Measurements from ENCODE around the gene MPP2. TPM values are rescaled to one million over a fixed set of nuclear protein-coding genes. Genes with fewer than 3 reads are reported as not detected.
A peak's percentile ranks its signal among the peaks of the same experiment; 100 is the strongest.

Gene MPP2
- total RNA-seq, 1 donor from 2014 or later = not detected

GRCh38 chr17:43916385-43916784, 9.0 kb upstream of the MPP2 start:
- ChIA-PET CTCF (no interaction called here), POLR2A (no interaction called here)
- TF ChIP-seq CTCF (IDR thresholded peaks at IDR 0.05) = no peak
- no peak for DNase-seq
- Mint-ChIP-seq H3K27ac (no peak overlapping the region), H3K9me3 (peaks cover 4% of the 10 kb centered on the region), H3K36me3 (ENCODE audit: low read depth) (no peaks in the 10 kb centered on the region), H3K4me1 (peaks cover 15% of the 10 kb centered on the region), H3K4me3 (peak overlapping the region; percentile 84), H3K27me3 (no peaks in the 10 kb centered on the region)
- ATAC-seq (ENCODE audit: low read depth) = no peak
- intact Hi-C loops (cut with micrococcal nuclease) = no loop called here

- CTCF ChIA-PET = no interaction called here
Observed at GRCh38 chr17:43915559-43915958, 8.2 kb upstream of the MPP2 start.

GRCh38 chr17:43914451-43914850, 7.1 kb upstream of the MPP2 start:
- peaks cover 4% of the 10 kb centered on the region for H3K9me3 Mint-ChIP-seq
- no peaks in the 10 kb centered on the region for H3K36me3 Mint-ChIP-seq (ENCODE audit: low read depth)
- ChIA-PET CTCF (interaction anchor here (0.8 kb wide), 1 partner anchor 11 kb away, joined by 3 read pairs; no protein-coding TSS in a partner anchor), POLR2A (no interaction called here)
- no peak overlapping the region for H3K27ac Mint-ChIP-seq
- peaks cover 15% of the 10 kb centered on the region for H3K4me1 Mint-ChIP-seq
- no peak overlapping the region for H3K4me3 Mint-ChIP-seq
- peaks cover 4% of the 10 kb centered on the region for H3K27me3 Mint-ChIP-seq
- intact Hi-C loops (cut with micrococcal nuclease) = no loop called here
- TF ChIP-seq CTCF (IDR thresholded peaks at IDR 0.05) = no peak
- ATAC-seq (ENCODE audit: low read depth) (no peak), DNase-seq (no peak)

More at GRCh38 chr17:43915559-43915958, 8.2 kb upstream of the MPP2 start:
- Mint-ChIP-seq H3K36me3 (ENCODE audit: low read depth) (no peaks in the 10 kb centered on the region), H3K27me3 (no peaks in the 10 kb centered on the region), H3K4me1 (peaks cover 15% of the 10 kb centered on the region), H3K4me3 (no peak overlapping the region), H3K27ac (no peak overlapping the region), H3K9me3 (peaks cover 4% of the 10 kb centered on the region)
- intact Hi-C loops (cut with micrococcal nuclease) = no loop called here
- ATAC-seq (ENCODE audit: low read depth) (no peak), DNase-seq (no peak)
- POLR2A ChIA-PET = no interaction called here
- TF ChIP-seq CTCF (IDR thresholded peaks at IDR 0.05) = no peak

- no peak for DNase-seq
- peaks cover 5% of the 10 kb centered on the region for H3K27me3 Mint-ChIP-seq
- CTCF ChIA-PET = interaction anchor here (0.8 kb wide), 1 partner anchor 12 kb away, joined by 3 read pairs; no protein-coding TSS in a partner anchor
- intact Hi-C loops (cut with micrococcal nuclease) = no loop called here
- TF ChIP-seq CTCF (IDR thresholded peaks at IDR 0.05) = no peak
- no peaks in the 10 kb centered on the region for H3K36me3 Mint-ChIP-seq (ENCODE audit: low read depth)
- no peak overlapping the region for H3K4me3 Mint-ChIP-seq
- POLR2A ChIA-PET = no interaction called here
- H3K4me1 Mint-ChIP-seq = peaks cover 15% of the 10 kb centered on the region
- no peak for ATAC-seq (ENCODE audit: low read depth)
- H3K9me3 Mint-ChIP-seq = peaks cover 4% of the 10 kb centered on the region
- no peak overlapping the region for H3K27ac Mint-ChIP-seq
Observed at GRCh38 chr17:43913584-43913983, 6.2 kb upstream of the MPP2 start.

- no peaks in the 10 kb centered on the region for H3K36me3 Mint-ChIP-seq (ENCODE audit: low read depth)
- no peak for TF ChIP-seq CTCF (IDR thresholded peaks at IDR 0.05)
- intact Hi-C loops (cut with micrococcal nuclease) = no loop called here
- ATAC-seq (ENCODE audit: low read depth) (no peak), DNase-seq (no peak)
- CTCF ChIA-PET = interaction anchor here (1.0 to 1.1 kb wide), 2 partner anchors 12 to 13 kb away, joined by 3 read pairs; no protein-coding TSS in a partner anchor
- H3K4me1 Mint-ChIP-seq = peaks cover 18% of the 10 kb centered on the region
- POLR2A ChIA-PET = no interaction called here
- peaks cover 4% of the 10 kb centered on the region for H3K9me3 Mint-ChIP-seq
- H3K4me3 Mint-ChIP-seq = no peak overlapping the region
- no peak overlapping the region for H3K27ac Mint-ChIP-seq
- peaks cover 13% of the 10 kb centered on the region for H3K27me3 Mint-ChIP-seq
Observed at GRCh38 chr17:43912635-43913304, 5.4 kb upstream of the MPP2 start.
